Measurements from ENCODE around the gene HLA-DQB2.

Gene HLA-DQB2

DNA sequence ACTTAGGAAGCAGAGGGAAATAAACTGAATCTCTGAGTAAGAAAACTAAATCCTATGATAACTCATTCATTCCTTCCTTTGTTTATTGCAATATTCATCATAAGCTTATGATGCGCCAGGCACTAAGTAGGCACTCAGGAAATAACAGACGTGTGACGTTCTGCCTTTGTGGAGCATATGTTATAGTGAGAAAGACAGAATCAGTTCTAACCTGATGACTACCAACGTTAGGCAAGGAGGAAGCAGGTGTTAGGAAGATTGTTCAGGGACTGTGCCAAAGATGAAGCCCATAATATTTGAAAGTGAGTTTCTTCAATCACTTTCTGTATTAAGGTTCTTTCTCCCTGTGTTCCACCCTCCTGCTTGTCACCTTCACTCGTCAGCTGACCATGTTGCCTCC, 18.6 kb downstream of the HLA-DQB2 start:
- DNase-seq: no peak

DNA sequence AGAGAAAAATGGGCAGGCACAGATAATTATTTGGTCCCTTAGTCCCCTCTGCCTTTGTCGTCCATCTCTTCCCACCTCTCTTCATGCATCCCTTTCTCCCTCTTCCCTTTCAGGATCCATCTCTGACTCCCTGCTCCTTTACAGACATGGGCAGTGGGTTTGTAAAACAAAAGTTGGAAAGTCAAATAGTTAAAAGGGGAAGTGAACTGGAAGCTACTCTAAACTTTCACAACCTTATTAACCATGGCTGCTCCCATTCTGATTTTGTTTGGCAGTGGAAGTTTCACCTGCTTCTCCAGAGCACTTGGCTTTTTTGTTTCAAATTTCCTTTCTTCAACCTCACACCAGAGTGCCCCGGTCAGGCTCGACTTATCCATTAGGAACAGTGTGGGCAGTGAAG, 21.0 kb downstream of the HLA-DQB2 start:
- DNase-seq: no peak

DNA sequence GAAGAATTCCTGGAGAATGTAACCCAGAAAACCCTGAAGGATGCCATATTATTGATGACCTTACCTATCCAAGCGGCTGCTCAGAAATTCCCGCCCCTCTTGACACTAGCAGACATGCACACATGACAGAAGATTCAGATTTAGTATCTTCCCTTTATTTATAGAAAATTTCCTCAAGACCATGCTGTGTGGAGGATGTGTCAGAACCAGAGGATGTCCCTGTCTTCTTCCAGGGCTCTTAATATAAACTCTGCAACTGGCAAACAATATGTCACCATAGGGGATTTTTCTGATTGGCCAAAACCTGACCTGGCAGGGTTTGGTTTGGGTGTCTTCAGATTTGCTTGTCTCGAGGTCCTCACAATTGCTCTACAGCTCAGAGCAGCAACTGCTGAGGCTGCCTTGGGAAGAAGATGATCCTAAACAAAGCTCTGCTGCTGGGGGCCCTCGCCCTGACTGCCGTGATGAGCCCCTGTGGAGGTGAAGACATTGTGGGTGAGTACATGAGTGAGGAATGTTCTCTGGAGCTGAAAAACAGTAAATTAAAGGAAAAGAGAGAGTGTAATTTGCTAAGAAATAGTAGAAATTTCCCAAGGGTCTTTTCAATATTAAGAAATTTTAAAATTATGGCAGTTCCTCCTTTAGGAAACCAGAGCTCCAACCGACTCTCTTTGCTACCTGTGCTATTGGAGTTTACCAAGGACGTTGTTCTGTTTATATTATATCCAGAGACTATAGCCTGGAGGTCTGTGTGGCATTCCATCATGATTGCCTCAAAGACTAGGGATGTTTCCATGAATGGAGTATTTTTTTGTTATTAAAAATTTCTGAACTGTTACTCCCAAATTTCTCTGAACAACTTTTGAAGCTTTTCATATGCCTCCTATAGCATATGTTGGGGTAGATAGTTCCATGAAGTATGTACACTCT, 22.0 kb downstream of the HLA-DQB2 start, which contains the start of gene HLA-DQA2:
Gene HLA-DQA2, plus strand, starts transcription at position 361 of the 930 bp plus-strand sequence. Its CDS starts 53 bp downstream, at position 414.
- DNase-seq: peak; percentile 22

DNA sequence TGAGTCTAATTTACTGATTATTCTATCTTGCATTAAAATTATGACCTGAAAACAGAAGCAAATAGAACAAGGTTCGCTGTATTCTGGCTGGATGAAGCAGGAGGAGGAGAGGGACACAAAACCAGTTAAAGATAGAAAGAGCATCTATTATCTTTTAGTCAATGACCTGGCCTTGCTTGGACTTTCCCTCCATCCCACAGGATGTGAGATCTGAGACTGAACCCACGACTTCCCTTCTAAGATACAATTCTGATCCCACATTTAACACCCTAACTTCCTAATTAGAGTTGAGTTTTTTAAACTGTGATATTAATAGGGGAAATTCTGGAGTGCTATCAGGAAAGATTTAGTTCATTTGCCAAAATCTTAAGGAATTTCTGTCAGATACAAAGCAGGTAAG, 25.2 kb downstream of the HLA-DQB2 start:
- DNase-seq: no peak

DNA sequence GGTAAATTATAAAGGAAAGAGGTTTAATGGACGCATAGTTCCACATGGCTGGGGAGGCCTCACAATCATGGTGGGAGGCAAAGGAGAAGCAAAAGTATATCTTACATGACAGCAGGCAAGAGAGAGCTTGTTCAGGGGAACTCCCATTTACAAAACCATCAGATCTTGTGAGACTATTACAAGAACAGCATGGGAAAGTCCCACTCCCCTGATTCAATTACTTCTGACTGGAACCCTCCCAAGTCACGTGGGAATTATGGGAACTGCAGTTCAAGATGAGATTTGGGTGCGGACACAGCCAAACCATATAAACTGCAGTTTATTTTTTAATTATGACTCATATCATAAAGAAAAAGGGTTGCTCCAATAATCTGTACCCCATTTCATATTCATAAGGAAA, 44.5 kb downstream of the HLA-DQB2 start:
- peak; percentile 90 for DNase-seq

DNA sequence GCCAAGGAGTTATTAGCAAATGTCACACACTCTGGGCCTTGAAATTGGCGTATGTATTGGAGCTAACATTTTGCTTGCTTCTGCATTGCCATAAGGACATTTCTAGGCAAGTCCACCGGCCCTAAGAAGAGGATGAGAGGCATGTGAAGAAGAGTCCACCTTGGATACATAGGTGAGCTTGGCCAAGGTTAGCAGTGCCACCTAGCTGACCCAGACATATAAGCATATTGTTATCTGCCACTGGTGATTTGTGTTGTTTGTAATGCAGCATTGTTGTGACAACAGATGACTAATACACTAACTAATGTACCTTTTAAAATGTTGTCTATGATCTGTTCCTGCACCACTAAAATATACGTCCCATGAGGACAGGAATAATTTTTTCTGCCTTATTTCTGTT, 46.9 kb downstream of the HLA-DQB2 start:
- no peak for DNase-seq

DNA sequence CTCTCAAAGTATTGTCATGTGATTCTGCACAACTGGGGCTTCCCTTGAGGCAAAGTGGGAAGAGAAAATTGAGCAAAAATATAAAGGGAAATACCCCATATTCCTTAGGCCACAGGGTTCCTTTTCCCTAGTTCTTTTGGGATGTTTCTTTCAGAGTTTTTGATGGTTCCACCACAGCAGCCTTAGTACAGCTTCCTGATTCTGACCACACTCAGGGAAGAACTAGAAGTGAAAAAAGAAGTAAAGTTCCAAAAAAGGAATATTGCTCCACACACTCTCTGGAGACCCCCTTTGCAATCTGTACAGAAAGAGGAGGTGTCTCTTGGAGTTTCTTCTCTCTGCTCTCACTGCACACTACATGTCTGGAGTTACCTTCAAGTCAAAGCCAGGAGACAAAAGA, 50.1 kb downstream of the HLA-DQB2 start:
- peak; percentile 38 for DNase-seq

DNA sequence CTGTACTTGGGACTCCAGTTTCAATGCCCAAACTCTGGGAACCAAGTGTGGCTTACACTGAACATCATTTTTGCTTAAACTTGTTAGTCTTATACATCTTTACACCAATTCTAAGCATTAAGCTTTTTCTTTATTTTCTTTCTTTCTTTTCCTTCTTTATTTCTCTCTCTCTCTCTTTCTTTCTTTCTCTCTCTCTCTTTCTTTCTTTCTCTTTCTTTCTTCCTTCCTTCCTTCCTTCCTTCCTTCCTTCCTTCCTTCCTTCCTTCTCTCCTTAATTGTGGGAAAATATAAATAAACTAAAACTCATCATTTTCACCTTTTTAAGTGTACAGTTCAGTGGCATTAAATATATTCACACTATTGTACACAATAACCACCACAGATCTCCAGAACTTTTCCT, 53.7 kb downstream of the HLA-DQB2 start:
- no peak for DNase-seq

All from inflammatory macrophage treated with lipopolysaccharide for 4 hours (primary cell).